CD4-positive, alpha-beta T cell (primary cell): Measurements from ENCODE around the gene RASGRP3. TPM values are rescaled to one million over a fixed set of nuclear protein-coding genes. Genes with fewer than 3 reads are reported as not detected.

Experiments
- ATAC-seq: fragments of 200-7000 bp; cut with Tn5 transposase; one replicate; pipeline ENCODE4 v1.10.0; 2022; ENCODE audit warnings: mild to moderate bottlenecking; ENCODE audit not compliant: poor library complexity
- CTCF ChIA-PET: fragments of 350-600 bp; sonication (Branson Sonifier 250); formaldehyde crosslinking; loops from one replicate; lab custom pipeline; 2021; ENCODE audit warnings: antibody characterized with exemption, inconsistent platforms; lab: Charles Lee
- POLR2A ChIA-PET: fragments of 350-600 bp; sonication (Branson Sonifier 250); formaldehyde crosslinking; loops from one replicate; lab custom pipeline; 2021; ENCODE audit warnings: antibody characterized with exemption, inconsistent platforms; lab: Charles Lee
- DNase-seq, 14 experiments: peaks; one replicate each; pipeline ENCODE4 v3.0.0-alpha.2; 2013 to 2020; ENCODE audit warnings: mixed read lengths in 2 of 14
- H3K27ac ChIP-seq, 2 donors: one replicate each; pipeline versions ENCODE4 v1.5.1 to v1.7.0; 2013; ENCODE audit warnings: low read length in 2 of 2, low read depth in 1 of 2, mild to moderate bottlenecking in 1 of 2
- H3K27me3 ChIP-seq, 2 experiments: 1 replicate in 1 of 2; 2 replicates in 1 of 2; pipeline versions ENCODE4 v1.6.1 to v1.7.0; 2013; ENCODE audit warnings: low read length in 2 of 2, control low read depth in 1 of 2, mild to moderate bottlenecking in 1 of 2, moderate library complexity in 1 of 2; ENCODE audit not compliant: insufficient read depth in 2 of 2, control insufficient read depth in 1 of 2
- H3K36me3 ChIP-seq: one replicate; pipeline ENCODE4 v1.6.1; 2013; ENCODE audit warnings: low read length, control low read depth; ENCODE audit not compliant: insufficient read depth
- H3K4me1 ChIP-seq: one replicate; pipeline ENCODE4 v1.6.1; 2013; ENCODE audit warnings: low read length, control low read depth; ENCODE audit not compliant: insufficient read depth
- H3K4me3 ChIP-seq: one replicate; pipeline ENCODE4 v1.5.1; 2013; ENCODE audit warnings: mild to moderate bottlenecking, low read length, moderate library complexity
- H3K9me3 ChIP-seq, 2 experiments: 1 replicate in 1 of 2; 2 replicates in 1 of 2; pipeline versions ENCODE4 v1.6.1 to v1.7.0; 2013; ENCODE audit warnings: low read length in 2 of 2, mild to moderate bottlenecking in 2 of 2, control low read depth in 1 of 2, moderate library complexity in 1 of 2; ENCODE audit not compliant: control insufficient read depth in 1 of 2, insufficient read depth in 1 of 2
- H3K27ac Mint-ChIP-seq: one replicate; pipeline ENCODE4 v1.8.0; 2020; ENCODE audit warnings: mixed read lengths
- H3K27me3 Mint-ChIP-seq: one replicate; pipeline ENCODE4 v1.8.0; 2021; ENCODE audit warnings: mixed read lengths
- H3K36me3 Mint-ChIP-seq: one replicate; pipeline ENCODE4 v1.8.0; 2021; ENCODE audit warnings: low read depth, mixed read lengths
- H3K4me1 Mint-ChIP-seq: one replicate; pipeline ENCODE4 v1.8.0; 2021; ENCODE audit warnings: low read depth, mixed read lengths
- H3K4me3 Mint-ChIP-seq: one replicate; pipeline ENCODE4 v1.8.0; 2020; ENCODE audit warnings: mild to moderate bottlenecking, mixed read lengths
- H3K9me3 Mint-ChIP-seq: one replicate; pipeline ENCODE4 v1.8.0; 2020; ENCODE audit warnings: mixed read lengths
- intact Hi-C, 2 experiments: fragments of 100-400 bp; cut with DNase I in 1 of 2; cut with micrococcal nuclease in 1 of 2; formaldehyde crosslinking; loops; one replicate each; pipeline versions ENCODE4 v1.15.1 to v1.9.0; 2023 to 2025; cut with DNase I, micrococcal nuclease
- total RNA-seq, 174 experiments: library from RNA in 2 of 174; stranded (reverse) in 2 of 174; gene quantifications; one replicate each; pipeline ENCODE4 v1.2.3 and lab custom pipeline; 2021 to 2026
- TF ChIP-seq, protein P1 (sequence below): fragments of 200-600 bp; IDR thresholded peaks from one replicate; pipeline ENCODE4 v1.8.0; 2022; ENCODE audit warnings: antibody characterized with exemption, mild to moderate bottlenecking

RASGRP3 gene
- total RNA-seq, 2 experiments from 2014 or later, result 5.7 to 7.9 TPM

DNA sequence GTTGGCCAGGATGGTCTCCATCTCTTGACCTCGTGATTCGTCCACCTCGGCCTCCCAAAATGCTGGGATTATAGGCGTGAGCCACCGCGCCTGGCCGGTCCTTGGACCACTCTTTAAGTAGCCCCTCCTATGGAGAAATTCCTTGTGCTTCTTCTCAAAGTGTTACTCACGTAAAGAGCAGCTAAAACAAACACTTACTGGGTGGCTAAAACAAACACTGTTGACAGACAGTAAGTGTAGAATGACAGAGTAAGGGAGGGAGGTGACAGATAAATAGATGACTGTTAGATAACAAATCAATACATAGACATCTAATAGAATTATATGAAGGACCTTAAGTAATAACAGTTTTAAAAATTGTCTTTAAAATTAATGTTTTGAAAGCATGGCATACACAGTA lies 40.9 kb upstream of the RASGRP3 start:
- Mint-ChIP-seq H3K27ac (no peak overlapping the region), H3K4me1 (no peaks in the 10 kb centered on the region), H3K27me3 (peaks cover 14% of the 10 kb centered on the region), H3K4me3 (no peak overlapping the region), H3K36me3 (no peaks in the 10 kb centered on the region), H3K9me3 (no peaks in the 10 kb centered on the region)
- Histone ChIP-seq H3K36me3 (no peaks in the 10 kb centered on the region), H3K9me3 (no peaks in the 10 kb centered on the region), H3K4me1 (no peaks in the 10 kb centered on the region), H3K4me3 (no peak overlapping the region), H3K27me3 (peaks cover 5 to 10% of the 10 kb centered on the region in 2 experiments), H3K27ac (no peak overlapping the region)
- POLR2A ChIA-PET, result no interaction called here
- ATAC-seq (no peak), DNase-seq (no peak)
- TF ChIP-seq, protein P1, sequence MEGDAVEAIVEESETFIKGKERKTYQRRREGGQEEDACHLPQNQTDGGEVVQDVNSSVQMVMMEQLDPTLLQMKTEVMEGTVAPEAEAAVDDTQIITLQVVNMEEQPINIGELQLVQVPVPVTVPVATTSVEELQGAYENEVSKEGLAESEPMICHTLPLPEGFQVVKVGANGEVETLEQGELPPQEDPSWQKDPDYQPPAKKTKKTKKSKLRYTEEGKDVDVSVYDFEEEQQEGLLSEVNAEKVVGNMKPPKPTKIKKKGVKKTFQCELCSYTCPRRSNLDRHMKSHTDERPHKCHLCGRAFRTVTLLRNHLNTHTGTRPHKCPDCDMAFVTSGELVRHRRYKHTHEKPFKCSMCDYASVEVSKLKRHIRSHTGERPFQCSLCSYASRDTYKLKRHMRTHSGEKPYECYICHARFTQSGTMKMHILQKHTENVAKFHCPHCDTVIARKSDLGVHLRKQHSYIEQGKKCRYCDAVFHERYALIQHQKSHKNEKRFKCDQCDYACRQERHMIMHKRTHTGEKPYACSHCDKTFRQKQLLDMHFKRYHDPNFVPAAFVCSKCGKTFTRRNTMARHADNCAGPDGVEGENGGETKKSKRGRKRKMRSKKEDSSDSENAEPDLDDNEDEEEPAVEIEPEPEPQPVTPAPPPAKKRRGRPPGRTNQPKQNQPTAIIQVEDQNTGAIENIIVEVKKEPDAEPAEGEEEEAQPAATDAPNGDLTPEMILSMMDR, result no peak
- intact Hi-C loops, result no loop called here
- CTCF ChIA-PET, result no interaction called here

DNA sequence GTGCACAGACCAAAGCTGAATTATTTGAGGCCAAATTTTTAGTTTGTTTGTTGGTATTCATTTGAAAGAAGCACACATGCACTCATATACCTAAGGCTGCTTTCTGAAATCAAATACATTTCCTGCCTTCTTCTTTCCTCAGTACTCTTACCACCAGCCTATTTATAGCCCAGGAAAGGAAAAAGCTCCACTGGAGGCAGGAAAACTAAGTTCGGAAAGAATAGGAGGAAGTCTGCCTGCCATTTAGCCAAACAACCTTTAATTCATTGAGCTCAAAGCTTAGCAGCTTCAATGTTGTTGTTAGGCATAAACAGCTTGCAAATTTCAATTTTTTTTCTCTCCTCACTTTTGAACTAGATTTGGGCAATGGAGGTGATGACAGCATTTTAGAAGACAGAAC lies 40.4 kb upstream of the RASGRP3 start:
- ATAC-seq (no peak), DNase-seq (no peak)
- Histone ChIP-seq H3K27ac (no peak overlapping the region), H3K4me1 (no peaks in the 10 kb centered on the region), H3K27me3 (peaks cover 5 to 10% of the 10 kb centered on the region in 2 experiments), H3K36me3 (no peaks in the 10 kb centered on the region), H3K9me3 (no peaks in the 10 kb centered on the region), H3K4me3 (no peak overlapping the region)
- Mint-ChIP-seq H3K4me1 (no peaks in the 10 kb centered on the region), H3K27ac (no peak overlapping the region), H3K36me3 (no peaks in the 10 kb centered on the region), H3K9me3 (no peaks in the 10 kb centered on the region), H3K27me3 (peaks cover 14% of the 10 kb centered on the region), H3K4me3 (no peak overlapping the region)
- CTCF ChIA-PET, result no interaction called here
- POLR2A ChIA-PET, result no interaction called here
- TF ChIP-seq, protein P1, result no peak
- intact Hi-C loops, result no loop called here

DNA sequence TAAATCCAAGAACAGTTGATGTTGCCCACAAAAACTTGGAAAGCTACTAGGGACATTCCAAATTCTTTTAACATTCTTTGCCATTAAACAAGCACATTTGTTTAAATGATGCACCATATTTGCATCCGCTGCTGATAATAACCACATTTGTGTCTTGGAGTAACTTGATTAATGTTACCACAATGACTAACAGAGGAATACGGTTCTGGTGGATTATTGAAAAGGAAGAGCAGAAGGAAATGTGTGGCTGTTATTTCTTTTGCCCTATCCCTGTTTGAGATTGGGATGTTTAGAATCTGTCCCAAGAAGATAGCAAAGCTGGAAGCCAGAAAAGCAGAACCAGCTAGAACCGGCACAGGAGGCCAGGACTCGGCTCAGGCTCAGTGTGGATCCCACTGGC lies 39.2 kb upstream of the RASGRP3 start:
- TF ChIP-seq, protein P1, result no peak
- H3K4me1 Mint-ChIP-seq, result no peaks in the 10 kb centered on the region

More for the DNA sequence above, 39.2 kb upstream of the RASGRP3 start:
- H3K4me3 ChIP-seq, result no peak overlapping the region
- ChIA-PET POLR2A (no interaction called here), CTCF (no interaction called here)
- Mint-ChIP-seq H3K27ac (no peak overlapping the region), H3K27me3 (peaks cover 14% of the 10 kb centered on the region), H3K4me3 (no peak overlapping the region), H3K9me3 (no peaks in the 10 kb centered on the region), H3K36me3 (no peaks in the 10 kb centered on the region)
- intact Hi-C loops, result no loop called here
- H3K36me3 ChIP-seq, result no peaks in the 10 kb centered on the region
- H3K4me1 ChIP-seq, result no peaks in the 10 kb centered on the region
- ATAC-seq (no peak), DNase-seq (no peak)
- H3K27ac ChIP-seq, result no peak overlapping the region
- no peaks in the 10 kb centered on the region for H3K9me3 ChIP-seq
- peaks cover 5 to 10% of the 10 kb centered on the region in 2 experiments for H3K27me3 ChIP-seq
